A673 (cell line): ENCODE measurements around the gene TENM3.

ENCODE experiments used
- EZH2 ChIP-seq: fragments of 200-600 bp; sonication (generic); IDR thresholded peaks from 2 replicates; pipeline ENCODE4 v1.6.1; 2017; ENCODE audit warnings: borderline replicate concordance, low read depth, mild to moderate bottlenecking, mixed read lengths, antibody characterized with exemption, low read length; ENCODE audit not compliant: poor library complexity, severe bottlenecking
- TF ChIP-seq, protein P1 (sequence below): fragments of 300-800, 200-600 bp; sonication (generic); conservative IDR thresholded peaks from 2 replicates; pipeline ENCODE4 v1.5.1; 2017; ENCODE audit warnings: low read depth, mild to moderate bottlenecking, antibody characterized with exemption, low read length, moderate library complexity, mixed read lengths

DNA sequence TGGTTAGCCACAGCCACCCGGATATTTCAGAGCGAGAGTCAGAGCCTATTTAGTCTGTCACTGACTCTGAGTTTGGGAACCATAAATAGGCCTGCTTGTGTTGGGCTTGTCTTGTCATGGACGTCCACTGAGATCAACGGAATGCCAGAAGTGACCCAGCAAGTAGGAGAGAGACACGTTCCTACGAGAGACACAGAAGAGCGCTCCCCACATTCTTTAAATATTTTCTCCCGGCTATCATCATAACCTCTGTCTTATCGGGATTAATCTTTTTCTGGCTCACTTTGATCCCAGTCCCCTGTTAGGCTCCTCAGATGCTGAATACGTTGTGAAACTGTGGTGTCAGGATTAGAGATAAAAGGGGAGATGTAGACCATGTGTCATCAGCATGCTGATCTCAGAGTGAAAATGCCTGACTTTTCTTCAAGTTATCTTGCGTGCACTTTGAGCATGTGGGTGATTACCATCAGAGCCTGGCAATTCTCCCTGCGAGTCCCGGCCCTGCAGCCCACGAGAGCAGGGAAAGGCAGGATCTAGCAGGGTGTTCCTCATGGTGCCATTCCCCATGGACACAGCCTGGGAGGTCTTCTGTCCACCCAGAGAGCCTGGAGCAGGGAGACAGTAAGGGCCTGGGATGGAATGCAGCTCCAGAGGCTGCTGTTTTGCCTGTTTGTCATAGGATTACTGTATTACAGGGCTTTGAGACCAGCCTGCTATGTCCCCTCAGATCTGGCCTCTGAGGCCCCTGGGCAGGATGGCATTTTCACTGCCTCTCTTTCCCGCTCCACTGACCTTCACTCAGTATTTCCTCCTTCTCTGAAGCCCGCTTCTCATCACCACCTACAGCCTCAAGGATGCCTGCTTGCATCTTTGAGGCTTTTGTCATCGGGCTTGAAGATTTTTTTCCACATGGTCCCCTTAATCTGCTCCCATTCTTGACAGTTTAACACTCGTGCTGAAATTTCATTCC is 2.8 kb upstream of the TENM3 start:
- TF ChIP-seq, protein P1, sequence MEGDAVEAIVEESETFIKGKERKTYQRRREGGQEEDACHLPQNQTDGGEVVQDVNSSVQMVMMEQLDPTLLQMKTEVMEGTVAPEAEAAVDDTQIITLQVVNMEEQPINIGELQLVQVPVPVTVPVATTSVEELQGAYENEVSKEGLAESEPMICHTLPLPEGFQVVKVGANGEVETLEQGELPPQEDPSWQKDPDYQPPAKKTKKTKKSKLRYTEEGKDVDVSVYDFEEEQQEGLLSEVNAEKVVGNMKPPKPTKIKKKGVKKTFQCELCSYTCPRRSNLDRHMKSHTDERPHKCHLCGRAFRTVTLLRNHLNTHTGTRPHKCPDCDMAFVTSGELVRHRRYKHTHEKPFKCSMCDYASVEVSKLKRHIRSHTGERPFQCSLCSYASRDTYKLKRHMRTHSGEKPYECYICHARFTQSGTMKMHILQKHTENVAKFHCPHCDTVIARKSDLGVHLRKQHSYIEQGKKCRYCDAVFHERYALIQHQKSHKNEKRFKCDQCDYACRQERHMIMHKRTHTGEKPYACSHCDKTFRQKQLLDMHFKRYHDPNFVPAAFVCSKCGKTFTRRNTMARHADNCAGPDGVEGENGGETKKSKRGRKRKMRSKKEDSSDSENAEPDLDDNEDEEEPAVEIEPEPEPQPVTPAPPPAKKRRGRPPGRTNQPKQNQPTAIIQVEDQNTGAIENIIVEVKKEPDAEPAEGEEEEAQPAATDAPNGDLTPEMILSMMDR: no peak
- no peak for TF ChIP-seq EZH2
